Kasumi-1 (cell line): ENCODE results near the gene THBD.
A peak's percentile ranks its signal among the peaks of the same experiment; 100 is the strongest.

ENCODE experiments used
- DNase-seq, 2 experiments: peaks; one replicate each; lab custom pipeline; 2025; lab: John Stamatoyannopoulos, UW

The THBD gene

DNA sequence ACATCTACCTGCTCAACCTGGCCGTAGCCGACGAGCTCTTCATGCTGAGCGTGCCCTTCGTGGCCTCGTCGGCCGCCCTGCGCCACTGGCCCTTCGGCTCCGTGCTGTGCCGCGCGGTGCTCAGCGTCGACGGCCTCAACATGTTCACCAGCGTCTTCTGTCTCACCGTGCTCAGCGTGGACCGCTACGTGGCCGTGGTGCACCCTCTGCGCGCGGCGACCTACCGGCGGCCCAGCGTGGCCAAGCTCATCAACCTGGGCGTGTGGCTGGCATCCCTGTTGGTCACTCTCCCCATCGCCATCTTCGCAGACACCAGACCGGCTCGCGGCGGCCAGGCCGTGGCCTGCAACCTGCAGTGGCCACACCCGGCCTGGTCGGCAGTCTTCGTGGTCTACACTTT lies 13.7 kb downstream of the THBD start:
- DNase-seq = no peak

DNA sequence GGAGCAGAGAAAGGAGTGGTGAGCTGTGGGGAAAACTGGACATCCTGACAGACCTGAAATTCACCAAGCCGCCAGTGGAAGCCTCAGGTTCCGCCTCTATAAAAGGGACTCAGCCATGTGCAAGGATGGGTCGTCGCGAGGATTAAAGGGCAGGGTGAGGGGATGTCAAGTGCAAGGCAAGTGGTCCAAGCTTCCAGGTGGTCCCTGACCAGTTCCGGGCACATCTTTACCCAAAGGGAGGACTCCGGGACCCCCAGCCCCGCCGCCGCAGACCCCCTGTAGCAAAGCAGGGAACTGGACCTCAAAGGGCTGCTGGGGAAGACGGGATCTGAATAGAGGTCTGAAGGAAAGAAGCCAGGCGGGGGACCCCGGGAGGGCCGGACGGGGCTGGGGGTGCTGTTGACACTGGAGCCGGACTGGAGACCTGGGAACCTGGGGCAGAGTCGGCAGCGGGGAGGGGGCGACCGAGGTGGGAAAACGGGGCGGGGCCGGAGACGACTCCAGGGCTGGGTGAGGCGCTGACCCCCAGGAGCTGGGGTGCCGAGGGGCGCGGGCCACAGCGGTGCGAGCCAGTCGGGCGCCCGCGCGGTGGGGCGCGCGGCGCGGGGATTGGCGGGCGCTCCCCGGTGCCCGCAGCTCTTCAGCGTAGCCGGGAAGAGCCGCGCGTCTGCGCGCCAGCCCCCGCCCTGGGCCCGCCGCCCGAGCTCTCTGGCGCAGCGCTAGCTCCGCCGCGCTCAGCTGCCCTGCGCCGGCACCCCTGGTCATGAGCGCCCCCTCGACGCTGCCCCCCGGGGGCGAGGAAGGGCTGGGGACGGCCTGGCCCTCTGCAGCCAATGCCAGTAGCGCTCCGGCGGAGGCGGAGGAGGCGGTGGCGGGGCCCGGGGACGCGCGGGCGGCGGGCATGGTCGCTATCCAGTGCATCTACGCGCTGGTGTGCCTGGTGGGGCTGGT lies 14.5 kb downstream of the THBD start, which contains the start of gene SSTR4:
SSTR4 (plus strand) TSS at position 592 of the 951 bp plus-strand sequence; CDS start at position 764, 172 bp downstream.
- DNase-seq = no peak

DNA sequence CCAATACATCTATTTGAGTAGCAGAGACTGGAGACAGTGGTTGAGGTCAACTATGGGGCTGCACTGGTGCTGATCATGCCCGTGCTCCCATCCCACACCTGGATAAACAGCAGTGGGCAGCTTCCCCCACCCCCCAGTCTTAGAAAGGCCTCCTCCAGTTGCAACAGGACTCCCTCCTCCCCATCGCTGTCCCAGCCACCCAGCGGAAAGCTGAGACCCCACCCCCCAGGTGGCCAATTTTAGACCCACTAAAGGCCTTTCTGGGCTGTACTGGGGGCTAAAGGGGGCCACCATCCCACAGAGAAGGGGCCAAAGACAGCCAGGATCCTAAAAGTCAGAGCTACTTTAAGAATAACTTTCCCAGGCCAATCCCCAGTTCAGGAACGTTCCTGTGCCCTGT lies 15.6 kb downstream of the THBD start:
- DNase-seq = no peak

DNA sequence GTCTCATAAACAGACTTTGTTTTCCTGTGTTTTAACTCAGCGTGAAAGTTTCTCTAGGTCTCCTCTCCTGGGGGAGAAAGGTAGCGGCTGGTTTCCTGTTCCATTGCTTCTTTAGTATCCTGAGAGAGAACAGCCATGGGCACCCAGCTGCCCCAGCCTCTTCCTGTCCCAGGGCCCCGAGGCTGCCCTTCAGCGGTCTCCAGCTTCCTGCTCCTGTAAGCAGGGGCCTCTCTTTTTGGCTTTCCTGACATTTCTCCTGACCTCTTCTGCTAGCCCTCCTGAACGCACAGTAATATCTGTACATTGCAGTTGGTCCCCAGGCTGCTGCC lies 16.8 kb downstream of the THBD start:
- DNase-seq = peak in 1 of 2 experiments; percentile 18

DNA sequence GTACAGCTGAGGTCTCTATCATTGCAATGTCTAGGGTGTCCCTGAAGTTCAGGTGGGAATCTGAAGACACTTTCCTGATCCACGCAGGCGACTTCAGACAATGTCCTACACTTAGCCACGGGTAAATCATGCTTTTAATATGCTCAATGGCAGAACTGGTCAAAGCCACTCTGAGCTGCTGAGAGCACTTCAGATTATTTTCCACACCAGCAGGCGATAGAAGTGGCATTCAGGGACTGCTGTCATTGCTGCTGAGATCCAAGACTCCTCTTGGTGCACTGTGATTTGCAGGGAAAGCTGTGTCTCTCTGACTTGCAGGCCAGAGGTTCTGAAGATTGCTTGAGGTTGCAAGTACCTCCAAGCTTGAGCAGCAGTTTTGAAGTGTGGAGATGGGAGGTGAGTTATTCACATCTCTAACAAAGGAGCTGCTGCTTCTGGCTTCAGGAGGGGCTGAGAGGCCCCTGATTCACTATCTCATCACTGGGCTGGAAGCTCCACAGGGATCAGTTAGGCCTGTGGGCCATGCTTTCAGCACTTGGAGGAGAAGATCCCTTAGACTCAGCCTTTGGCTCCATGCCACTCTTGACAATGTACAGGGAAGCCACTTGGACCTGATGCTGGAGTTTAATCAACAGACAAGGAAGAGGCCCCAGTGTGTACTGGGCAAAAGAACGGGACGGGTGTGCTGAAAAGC lies 17.3 kb downstream of the THBD start:
- no peak for DNase-seq

DNA sequence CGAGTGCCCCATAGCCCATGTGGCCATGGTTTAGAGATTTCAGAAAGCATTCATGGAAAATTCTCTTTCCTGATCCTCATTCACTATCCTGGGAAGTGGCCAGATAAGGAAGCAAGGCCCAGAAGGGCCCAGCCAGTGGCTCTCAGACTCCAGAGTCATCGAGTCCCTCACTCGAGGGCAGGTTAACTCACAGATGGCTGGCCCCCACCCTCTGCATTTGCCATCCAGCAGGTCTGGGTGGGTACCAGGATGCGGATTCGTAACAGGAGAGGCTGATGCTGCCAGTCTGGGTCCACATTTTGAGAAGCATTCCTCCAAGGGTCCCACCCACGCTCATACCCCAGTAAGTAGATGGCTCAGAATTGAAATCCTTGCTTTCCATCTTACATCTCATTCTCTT lies 18.1 kb downstream of the THBD start:
- no peak for DNase-seq

DNA sequence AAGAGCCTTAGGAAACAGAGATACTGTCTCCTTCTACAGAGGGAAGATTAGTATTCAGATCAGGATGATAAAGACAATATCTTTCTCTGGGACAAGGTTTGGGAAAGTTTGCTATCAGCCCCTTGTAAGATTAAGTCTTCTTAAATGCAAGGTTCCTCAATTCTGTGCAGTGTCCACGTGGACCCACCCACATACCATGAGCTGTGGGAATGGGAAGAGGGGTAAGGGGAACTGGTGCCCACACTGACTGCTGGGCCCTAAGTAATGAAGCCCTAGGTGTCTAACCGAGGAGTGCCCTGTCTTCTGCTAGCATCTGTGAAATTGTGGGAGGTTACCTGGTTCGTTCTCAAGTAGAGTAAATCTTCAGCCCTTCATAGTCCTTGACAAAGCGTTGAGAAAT lies 20.1 kb downstream of the THBD start:
- DNase-seq = no peak

DNA sequence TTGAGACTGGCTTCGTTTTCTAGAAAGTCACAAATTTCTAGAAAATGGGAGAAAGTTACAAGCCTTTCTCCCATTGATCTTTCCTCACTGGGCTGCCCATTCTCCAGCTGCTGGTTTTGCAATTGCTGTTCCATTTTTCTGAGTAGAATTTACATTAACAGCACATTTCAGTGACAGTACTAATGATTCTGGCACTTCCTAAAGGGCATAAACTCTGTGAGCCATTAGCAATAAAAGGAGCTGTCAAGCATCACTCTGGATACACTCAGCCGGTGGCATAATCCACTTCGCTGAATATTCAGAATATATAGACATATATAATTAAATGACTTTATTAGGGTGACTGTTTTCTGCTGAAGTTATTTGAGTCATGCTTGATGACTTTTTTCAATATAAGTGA lies 21.1 kb downstream of the THBD start:
- no peak for DNase-seq

DNA sequence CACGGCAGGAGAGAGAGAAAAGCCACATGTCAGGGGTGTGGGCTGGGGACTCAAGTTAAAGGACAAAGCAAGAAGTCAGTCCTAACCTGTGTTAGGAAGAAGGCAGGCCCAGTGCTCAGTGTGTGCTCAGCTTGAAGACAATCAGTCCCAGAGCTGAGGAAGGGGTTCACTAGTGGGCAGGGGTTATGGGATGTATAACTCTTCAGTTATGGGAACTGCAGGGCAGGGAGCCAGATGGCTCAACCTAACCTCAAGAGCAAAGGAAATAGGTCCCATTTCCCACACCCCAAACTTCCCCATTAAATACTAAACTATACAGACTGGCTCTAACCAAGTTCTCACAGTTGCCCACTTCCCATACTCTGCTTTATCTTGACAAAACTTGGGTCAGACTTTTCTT lies 21.8 kb downstream of the THBD start:
- DNase-seq = peak; percentile 66 to 70

DNA sequence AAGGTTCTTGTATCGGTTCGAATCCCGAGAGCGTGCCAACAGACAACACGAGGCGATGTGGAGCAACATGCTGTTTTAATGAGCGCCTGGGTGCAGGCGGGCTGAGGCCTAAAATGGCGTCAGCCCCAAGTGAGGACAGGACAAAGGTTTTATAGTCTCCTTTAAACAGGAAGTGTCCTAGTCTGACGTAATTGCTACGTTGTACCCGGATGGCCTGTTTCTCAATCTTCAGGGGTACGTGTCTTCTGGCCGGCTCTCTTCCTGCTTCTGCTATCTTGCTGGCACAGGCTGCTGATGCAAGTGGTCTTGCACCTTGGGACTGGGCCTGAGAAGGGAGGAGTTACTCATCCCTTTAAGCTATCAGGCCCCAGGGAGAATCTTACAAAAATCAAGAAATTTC lies 24.0 kb downstream of the THBD start:
- peak; percentile 44 to 53 for DNase-seq

DNA sequence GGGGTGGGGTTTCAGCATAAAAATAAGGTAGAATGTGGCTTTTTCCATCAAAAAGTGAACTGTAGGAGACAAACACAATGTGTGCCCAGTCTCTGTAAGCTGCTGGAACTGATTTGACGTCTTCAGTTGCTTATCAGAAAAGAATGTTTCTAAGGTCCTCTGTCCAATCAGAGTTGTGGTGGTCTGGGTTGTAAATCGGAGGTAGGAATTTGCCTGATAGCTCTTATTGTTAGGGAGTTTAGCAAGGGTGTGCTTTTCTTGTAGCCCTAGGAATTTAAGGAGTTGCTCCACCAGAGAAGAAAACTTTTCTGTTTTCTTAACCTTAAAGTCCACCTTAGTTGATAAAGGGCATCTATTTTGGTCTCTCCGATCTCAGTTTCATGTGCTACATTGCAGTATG lies 24.8 kb downstream of the THBD start:
- DNase-seq = no peak

DNA sequence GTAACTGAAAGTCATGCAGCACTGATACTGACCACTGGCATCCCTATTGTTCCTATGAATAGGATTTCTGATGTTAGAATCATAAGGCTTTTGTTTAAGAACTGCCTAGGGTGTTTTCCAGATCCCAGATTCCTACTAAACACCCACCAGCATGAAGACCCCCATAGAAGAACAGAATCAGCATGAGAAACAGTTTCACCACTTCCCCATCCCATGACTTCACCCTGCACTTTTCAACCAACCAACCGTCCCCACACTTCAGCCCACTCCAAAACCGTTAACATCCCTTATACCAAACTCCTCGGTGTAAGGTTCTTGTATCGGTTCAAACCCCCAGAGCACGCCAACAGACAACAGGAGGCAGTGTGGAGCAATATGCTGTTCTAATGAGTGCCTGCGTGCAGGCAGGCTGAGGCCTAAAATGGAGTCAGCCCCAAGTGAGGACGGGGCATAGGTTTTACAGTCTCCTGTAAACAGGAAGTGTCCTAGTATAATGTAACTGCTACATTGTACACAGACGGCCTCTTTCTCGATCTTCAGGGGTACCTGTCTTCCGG lies 25.8 kb downstream of the THBD start:
- DNase-seq = no peak

DNA sequence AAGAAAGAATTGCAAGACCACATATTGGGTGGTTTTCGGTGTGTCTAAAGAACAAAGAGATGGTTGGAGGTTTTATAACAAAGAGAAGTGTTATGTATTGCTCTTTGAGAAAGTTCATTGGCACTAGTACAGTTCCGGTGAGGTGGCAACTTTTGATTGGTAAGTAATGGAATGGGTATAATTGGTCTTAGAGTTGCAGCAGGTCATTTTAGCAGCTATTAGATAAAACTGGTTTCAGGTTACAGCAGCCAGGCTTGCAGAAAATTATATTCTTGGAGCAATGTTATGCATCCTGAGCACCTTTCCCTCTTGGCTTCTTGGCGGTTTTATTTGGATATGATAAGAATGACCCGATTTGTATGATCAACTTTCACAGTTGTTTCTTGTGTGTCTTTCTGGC lies 26.6 kb downstream of the THBD start:
- no peak for DNase-seq

DNA sequence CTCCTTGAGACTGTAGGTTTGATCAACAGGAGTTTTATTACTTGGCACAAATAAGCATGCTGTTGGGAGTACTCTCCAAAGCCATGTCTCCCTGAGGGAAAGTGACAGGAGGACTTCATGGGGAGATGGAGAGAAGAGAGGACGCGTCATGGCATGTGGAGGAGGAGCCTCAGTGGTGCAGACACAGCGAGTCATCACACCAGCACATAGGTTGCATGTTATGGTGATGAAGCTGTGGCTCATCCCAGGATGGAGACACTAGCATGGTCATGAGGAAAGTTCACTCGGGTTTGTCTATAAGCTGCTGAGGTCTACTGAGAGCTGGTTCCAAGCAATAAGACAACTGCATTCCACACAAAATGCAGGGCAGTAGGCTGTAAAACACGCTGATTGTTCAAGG lies 27.5 kb downstream of the THBD start:
- DNase-seq = no peak

DNA sequence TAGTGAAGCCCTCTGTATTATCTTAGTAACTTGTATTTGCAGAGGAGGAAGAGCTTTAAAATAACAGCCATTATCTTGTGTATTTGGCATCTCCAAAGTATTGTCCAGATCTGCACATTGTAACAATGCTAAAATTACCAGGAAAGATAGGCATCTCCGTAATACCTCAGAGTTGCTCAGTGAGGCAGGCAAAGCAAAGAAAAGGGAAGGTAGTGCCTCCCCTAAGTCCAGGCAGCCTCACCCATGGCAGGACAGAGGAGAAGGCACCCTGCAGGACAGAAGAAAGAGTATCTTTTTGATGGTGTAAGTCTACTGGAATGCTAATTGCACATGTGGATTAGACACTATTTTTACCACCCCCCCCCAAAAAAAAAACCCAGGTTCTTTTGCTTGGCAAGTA lies 27.9 kb downstream of the THBD start:
- DNase-seq = no peak

DNA sequence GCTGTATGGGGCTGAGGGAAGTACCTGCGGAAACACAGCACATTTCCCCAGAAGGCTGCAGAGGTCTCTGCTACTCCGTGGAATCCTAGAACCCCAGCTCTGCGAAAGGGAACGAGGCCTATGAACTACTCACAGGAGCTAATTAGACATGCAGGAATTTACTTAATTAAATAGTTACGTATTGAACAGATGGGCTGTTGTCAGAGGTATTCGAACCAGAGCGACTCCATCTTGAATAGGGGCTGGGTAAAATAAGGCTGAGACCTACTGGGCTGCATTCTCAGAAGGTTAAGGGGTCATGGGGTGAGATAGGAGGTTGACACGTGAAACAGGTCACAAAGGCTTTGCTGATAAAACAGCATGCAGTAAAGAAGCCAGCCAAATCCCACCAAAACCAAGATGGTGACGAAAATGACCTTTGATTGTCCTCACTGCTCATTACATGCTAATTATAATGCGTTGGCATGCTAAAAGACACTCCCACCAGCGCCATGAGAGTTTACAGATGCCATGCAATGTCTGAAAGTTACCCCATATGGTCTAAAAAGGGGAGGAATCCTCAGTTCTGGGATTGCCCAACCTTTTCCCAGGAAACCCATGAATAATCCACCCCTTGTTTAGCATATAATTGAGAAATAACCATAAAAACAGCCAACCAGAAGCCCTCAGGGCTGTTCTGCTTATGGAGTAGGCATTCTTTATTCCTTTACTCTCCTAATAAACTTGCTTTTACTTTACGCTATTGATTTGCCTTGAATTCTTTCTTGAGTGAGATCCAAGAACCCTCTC lies 29.0 kb downstream of the THBD start:
- DNase-seq = no peak

DNA sequence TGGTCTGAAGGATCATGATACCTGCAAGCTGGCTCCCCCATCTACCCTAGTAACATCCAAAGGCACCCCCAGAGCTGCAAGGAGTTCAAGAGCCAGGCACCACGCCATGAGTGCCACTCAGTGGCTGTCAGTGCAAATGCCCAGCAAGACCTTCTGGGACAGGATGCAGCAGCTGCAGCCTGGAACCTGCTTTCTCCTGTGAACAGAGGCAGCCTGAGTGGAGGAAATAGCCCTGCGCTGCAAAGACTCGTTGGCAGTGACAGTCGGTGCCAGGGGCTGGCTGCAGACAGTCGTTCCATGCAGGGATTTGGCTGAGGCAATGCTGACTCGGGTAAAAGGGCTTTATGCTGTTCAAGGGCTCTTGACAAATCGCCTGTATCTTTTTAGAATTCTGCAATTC lies 30.1 kb downstream of the THBD start:
- DNase-seq = no peak

DNA sequence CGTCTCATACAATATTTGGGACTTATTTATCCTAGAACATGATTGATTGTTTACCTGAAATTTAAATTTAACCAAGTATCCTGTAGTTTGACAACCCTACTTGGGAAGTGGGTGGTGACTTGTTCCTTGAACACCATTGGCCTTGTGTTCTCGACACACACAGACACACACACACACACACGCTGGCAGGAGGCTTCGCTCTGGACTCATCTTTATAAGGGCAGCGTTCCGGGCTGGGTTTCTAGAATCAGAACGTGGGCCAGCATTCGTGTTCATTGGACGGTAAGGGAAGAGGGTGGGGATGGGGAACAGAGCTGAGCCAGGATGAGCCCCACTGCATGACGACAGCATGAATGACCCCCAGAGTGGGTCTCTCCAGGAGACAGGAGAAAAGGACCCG lies 30.5 kb downstream of the THBD start:
- DNase-seq = no peak

DNA sequence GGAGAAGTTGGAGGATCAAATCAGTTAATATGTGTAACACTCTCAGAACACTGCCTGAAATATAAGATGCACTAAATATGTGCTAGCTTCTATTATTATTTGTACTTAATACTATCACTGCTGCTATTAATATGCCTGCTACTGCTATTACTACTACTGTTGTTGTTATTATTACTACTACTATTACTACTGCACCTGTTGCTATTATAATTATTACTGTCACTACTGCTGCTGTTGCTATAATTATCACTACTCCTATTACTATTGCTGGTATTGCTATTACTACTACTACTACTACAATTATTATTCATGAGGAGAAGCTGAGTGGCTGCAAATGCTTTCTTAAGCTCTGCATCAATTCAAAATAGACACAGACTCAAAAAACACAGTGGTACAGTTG lies 31.0 kb downstream of the THBD start:
- no peak for DNase-seq

DNA sequence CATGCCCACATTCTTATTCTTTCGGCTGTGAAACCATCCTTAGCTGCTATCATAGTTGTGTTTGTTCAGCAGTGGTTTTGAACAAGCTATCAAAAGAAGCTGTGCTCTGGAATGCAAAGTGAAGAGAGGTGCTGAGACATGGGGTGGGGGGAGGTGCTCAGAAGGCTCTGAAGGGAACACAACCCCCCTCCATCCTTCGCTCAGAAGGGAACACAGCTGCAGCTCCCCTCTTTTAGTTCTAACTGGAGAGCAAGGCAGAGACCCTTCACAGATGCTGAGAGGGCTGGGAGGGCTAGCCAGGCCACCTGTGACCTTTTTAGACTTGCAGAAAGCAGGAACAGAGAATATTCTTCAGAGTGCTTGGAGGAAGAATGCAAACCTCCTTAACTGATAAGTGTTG lies 32.0 kb downstream of the THBD start:
- DNase-seq = no peak

DNA sequence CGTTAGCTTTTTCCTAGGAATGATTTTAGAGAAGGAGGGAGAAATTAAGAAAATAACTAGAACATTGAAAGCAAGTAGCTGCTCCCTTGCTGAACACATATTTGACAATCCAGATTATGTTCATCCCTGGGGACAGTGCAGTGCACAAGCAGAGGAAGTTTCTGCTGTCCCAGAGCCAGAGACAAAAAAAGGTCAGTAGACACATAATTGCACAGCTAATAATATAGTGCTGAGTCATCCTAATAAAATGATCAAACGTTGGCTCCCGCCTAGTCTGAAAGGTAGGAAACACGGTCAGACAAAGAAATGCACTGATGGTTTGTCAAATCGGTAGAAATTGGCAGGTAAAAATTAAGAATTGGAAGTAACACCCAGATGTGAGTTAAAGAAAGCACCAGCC lies 36.0 kb downstream of the THBD start:
- DNase-seq = no peak

DNA sequence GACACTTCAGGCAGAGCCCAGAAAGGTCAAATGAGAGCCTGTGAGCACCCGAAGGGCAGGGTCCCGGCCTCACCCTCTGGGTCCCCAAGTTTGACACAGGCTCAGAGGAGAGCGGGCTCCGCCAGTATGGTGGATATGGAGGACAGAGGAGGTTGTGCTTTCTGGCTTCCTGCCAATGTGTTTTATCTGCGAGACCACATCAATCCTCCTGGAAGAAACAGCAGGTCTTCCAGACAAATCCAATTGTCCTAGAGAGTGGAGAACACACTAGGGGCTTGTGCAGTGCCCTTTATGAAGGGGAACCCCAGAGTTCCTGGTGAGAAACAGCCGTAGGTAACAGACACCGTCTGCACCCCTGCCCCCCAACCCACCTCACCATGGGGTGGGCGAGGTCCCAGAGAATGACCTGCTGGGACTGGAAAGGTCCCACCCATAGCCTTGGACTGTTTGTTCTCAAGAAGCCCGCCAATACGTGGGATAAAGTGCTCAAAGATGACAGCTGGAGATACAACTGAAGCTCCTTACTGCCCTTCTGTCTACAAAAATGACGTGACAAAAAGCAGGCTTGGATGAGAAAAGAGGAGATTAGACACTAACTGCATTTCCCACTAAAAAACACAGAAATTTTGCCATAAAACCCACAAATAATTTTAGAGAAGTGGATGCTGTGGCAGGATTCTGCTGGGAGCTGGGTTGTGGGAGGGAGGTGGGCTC lies 38.3 kb downstream of the THBD start:
- no peak for DNase-seq
